Stimulated activated naive CD8-positive, alpha-beta T cell treated with anti-CD3 and anti-CD28 coated beads, Interleukin-15, Interleukin-2, amounts not matched to agents 100 ng/mL and 50 ng/mL, for 24 hours (primary cell): ENCODE data around the gene ZBTB7C.

Experiments used
- H3K27ac Mint-ChIP-seq: one replicate; pipeline ENCODE4 v1.8.0; 2021; ENCODE audit warnings: mild to moderate bottlenecking, mixed read lengths
- H3K27me3 Mint-ChIP-seq: one replicate; pipeline ENCODE4 v1.8.0; 2021; ENCODE audit warnings: mixed read lengths
- H3K36me3 Mint-ChIP-seq: one replicate; pipeline ENCODE4 v1.8.0; 2021; ENCODE audit warnings: low read depth, mixed read lengths
- H3K4me1 Mint-ChIP-seq: one replicate; pipeline ENCODE4 v1.8.0; 2021; ENCODE audit warnings: low read depth, mixed read lengths
- H3K4me3 Mint-ChIP-seq: one replicate; pipeline ENCODE4 v1.8.0; 2021; ENCODE audit warnings: mild to moderate bottlenecking, mixed read lengths
- H3K9me3 Mint-ChIP-seq: one replicate; pipeline ENCODE4 v1.8.0; 2021; ENCODE audit warnings: mixed read lengths

The ZBTB7C gene

GRCh38 chr18:48337053-48337452 lies 72.1 kb downstream of the ZBTB7C start:
- H3K36me3 Mint-ChIP-seq, result no peaks in the 10 kb centered on the region
- peaks cover 4% of the 10 kb centered on the region for H3K27me3 Mint-ChIP-seq
- H3K9me3 Mint-ChIP-seq, result no peaks in the 10 kb centered on the region
- no peaks in the 10 kb centered on the region for H3K4me1 Mint-ChIP-seq
- no peak overlapping the region for H3K4me3 Mint-ChIP-seq
- no peak overlapping the region for H3K27ac Mint-ChIP-seq

GRCh38 chr18:48336332-48336731 lies 72.9 kb downstream of the ZBTB7C start:
- H3K9me3 Mint-ChIP-seq, result no peaks in the 10 kb centered on the region
- H3K36me3 Mint-ChIP-seq, result no peaks in the 10 kb centered on the region
- no peak overlapping the region for H3K27ac Mint-ChIP-seq
- peaks cover 4% of the 10 kb centered on the region for H3K27me3 Mint-ChIP-seq
- no peak overlapping the region for H3K4me3 Mint-ChIP-seq
- H3K4me1 Mint-ChIP-seq, result no peaks in the 10 kb centered on the region

GRCh38 chr18:48335829-48336228 lies 73.4 kb downstream of the ZBTB7C start:
- H3K27me3 Mint-ChIP-seq, result peaks cover 6% of the 10 kb centered on the region
- H3K9me3 Mint-ChIP-seq, result no peaks in the 10 kb centered on the region
- no peak overlapping the region for H3K4me3 Mint-ChIP-seq
- no peaks in the 10 kb centered on the region for H3K36me3 Mint-ChIP-seq
- no peak overlapping the region for H3K27ac Mint-ChIP-seq
- no peaks in the 10 kb centered on the region for H3K4me1 Mint-ChIP-seq

- Mint-ChIP-seq H3K9me3 (no peaks in the 10 kb centered on the region), H3K4me1 (no peaks in the 10 kb centered on the region), H3K27ac (no peak overlapping the region), H3K36me3 (no peaks in the 10 kb centered on the region), H3K4me3 (no peak overlapping the region), H3K27me3 (peaks cover 5% of the 10 kb centered on the region)
Measured at GRCh38 chr18:48334845-48335244, 74.3 kb downstream of the ZBTB7C start.

- no peaks in the 10 kb centered on the region for H3K4me1 Mint-ChIP-seq
- peaks cover 5% of the 10 kb centered on the region for H3K27me3 Mint-ChIP-seq
- no peaks in the 10 kb centered on the region for H3K9me3 Mint-ChIP-seq
- no peak overlapping the region for H3K27ac Mint-ChIP-seq
- H3K36me3 Mint-ChIP-seq, result no peaks in the 10 kb centered on the region
- no peak overlapping the region for H3K4me3 Mint-ChIP-seq
Measured at GRCh38 chr18:48333563-48333962, 75.6 kb downstream of the ZBTB7C start.

- Mint-ChIP-seq H3K4me3 (no peak overlapping the region), H3K27me3 (peaks cover 5% of the 10 kb centered on the region), H3K9me3 (no peaks in the 10 kb centered on the region), H3K4me1 (no peaks in the 10 kb centered on the region), H3K36me3 (no peaks in the 10 kb centered on the region), H3K27ac (no peak overlapping the region)
Measured at GRCh38 chr18:48330016-48330991, 78.9 kb downstream of the ZBTB7C start.

- Mint-ChIP-seq H3K4me1 (no peaks in the 10 kb centered on the region), H3K27me3 (peaks cover 5% of the 10 kb centered on the region), H3K27ac (no peak overlapping the region), H3K4me3 (no peak overlapping the region), H3K9me3 (no peaks in the 10 kb centered on the region), H3K36me3 (no peaks in the 10 kb centered on the region)
Measured at GRCh38 chr18:48328473-48329210, 80.5 kb downstream of the ZBTB7C start.

- Mint-ChIP-seq H3K27me3 (peaks cover 5% of the 10 kb centered on the region), H3K9me3 (no peaks in the 10 kb centered on the region), H3K27ac (no peak overlapping the region), H3K4me1 (no peaks in the 10 kb centered on the region), H3K36me3 (no peaks in the 10 kb centered on the region), H3K4me3 (no peak overlapping the region)
Measured at GRCh38 chr18:48326901-48327675, 82.1 kb downstream of the ZBTB7C start.

GRCh38 chr18:48325115-48325665 lies 84.0 kb downstream of the ZBTB7C start:
- H3K27me3 Mint-ChIP-seq, result no peaks in the 10 kb centered on the region
- no peak overlapping the region for H3K27ac Mint-ChIP-seq
- no peaks in the 10 kb centered on the region for H3K9me3 Mint-ChIP-seq
- no peak overlapping the region for H3K4me3 Mint-ChIP-seq
- H3K4me1 Mint-ChIP-seq, result no peaks in the 10 kb centered on the region
- no peaks in the 10 kb centered on the region for H3K36me3 Mint-ChIP-seq

- Mint-ChIP-seq H3K4me3 (no peak overlapping the region), H3K27me3 (peaks cover 5% of the 10 kb centered on the region), H3K36me3 (no peaks in the 10 kb centered on the region), H3K27ac (no peak overlapping the region), H3K9me3 (no peaks in the 10 kb centered on the region), H3K4me1 (no peaks in the 10 kb centered on the region)
Measured at GRCh38 chr18:48324651-48325050, 84.5 kb downstream of the ZBTB7C start.

GRCh38 chr18:48323151-48323550 lies 86.0 kb downstream of the ZBTB7C start:
- Mint-ChIP-seq H3K4me3 (no peak overlapping the region), H3K4me1 (no peaks in the 10 kb centered on the region), H3K36me3 (no peaks in the 10 kb centered on the region), H3K9me3 (no peaks in the 10 kb centered on the region), H3K27me3 (peaks cover 5% of the 10 kb centered on the region), H3K27ac (no peak overlapping the region)

- Mint-ChIP-seq H3K36me3 (no peaks in the 10 kb centered on the region), H3K4me3 (no peak overlapping the region), H3K9me3 (no peaks in the 10 kb centered on the region), H3K27me3 (peaks cover 5% of the 10 kb centered on the region), H3K4me1 (no peaks in the 10 kb centered on the region), H3K27ac (no peak overlapping the region)
Measured at GRCh38 chr18:48321536-48321935, 87.6 kb downstream of the ZBTB7C start.

- peaks cover 5% of the 10 kb centered on the region for H3K27me3 Mint-ChIP-seq
- no peak overlapping the region for H3K4me3 Mint-ChIP-seq
- H3K9me3 Mint-ChIP-seq, result no peaks in the 10 kb centered on the region
- H3K27ac Mint-ChIP-seq, result no peak overlapping the region
- H3K36me3 Mint-ChIP-seq, result no peaks in the 10 kb centered on the region
- no peaks in the 10 kb centered on the region for H3K4me1 Mint-ChIP-seq
Measured at GRCh38 chr18:48321121-48321520, 88.1 kb downstream of the ZBTB7C start.

GRCh38 chr18:48320639-48320945 lies 88.6 kb downstream of the ZBTB7C start:
- H3K4me1 Mint-ChIP-seq, result no peaks in the 10 kb centered on the region
- H3K27me3 Mint-ChIP-seq, result peaks cover 5% of the 10 kb centered on the region
- no peaks in the 10 kb centered on the region for H3K36me3 Mint-ChIP-seq
- no peaks in the 10 kb centered on the region for H3K9me3 Mint-ChIP-seq
- H3K4me3 Mint-ChIP-seq, result no peak overlapping the region
- H3K27ac Mint-ChIP-seq, result no peak overlapping the region
